Right kidney (tissue), 9 donors: ENCODE measurements around the gene OSBPL10.
"Not testable (repeated sequence)": the region's sequence is repeated elsewhere in the genome, so short reads cannot be mapped to it uniquely, and the experiment has no call there.

Source experiments
- DNase-seq: peaks from one replicate; pipeline ENCODE4 v3.0.0-alpha.2; 2016
- long read RNA-seq, 8 donors: transcript quantifications; one replicate each; lab custom pipeline, GENCODE V29; 2026

OSBPL10 gene, protein sequence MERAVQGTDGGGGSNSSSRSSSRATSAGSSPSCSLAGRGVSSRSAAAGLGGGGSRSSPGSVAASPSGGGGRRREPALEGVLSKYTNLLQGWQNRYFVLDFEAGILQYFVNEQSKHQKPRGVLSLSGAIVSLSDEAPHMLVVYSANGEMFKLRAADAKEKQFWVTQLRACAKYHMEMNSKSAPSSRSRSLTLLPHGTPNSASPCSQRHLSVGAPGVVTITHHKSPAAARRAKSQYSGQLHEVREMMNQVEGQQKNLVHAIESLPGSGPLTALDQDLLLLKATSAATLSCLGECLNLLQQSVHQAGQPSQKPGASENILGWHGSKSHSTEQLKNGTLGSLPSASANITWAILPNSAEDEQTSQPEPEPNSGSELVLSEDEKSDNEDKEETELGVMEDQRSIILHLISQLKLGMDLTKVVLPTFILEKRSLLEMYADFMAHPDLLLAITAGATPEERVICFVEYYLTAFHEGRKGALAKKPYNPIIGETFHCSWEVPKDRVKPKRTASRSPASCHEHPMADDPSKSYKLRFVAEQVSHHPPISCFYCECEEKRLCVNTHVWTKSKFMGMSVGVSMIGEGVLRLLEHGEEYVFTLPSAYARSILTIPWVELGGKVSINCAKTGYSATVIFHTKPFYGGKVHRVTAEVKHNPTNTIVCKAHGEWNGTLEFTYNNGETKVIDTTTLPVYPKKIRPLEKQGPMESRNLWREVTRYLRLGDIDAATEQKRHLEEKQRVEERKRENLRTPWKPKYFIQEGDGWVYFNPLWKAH
- long read RNA-seq, donor 1, full-length matches to known transcripts, result 3 of 3 reads
- long read RNA-seq, donor 1, partial matches to known transcripts, result 0 of 3 reads
- long read RNA-seq, donor 1, other reads (novel, unspliced or antisense), result 0 of 3 reads
- long read RNA-seq, donor 2, full-length matches to known transcripts, result 3 of 3 reads
- long read RNA-seq, donor 2, partial matches to known transcripts, result 0 of 3 reads
- long read RNA-seq, donor 2, other reads (novel, unspliced or antisense), result 0 of 3 reads
- long read RNA-seq, donor 3, result 0 reads
- long read RNA-seq, donor 4, partial matches to known transcripts, result 0 of 1 reads
- long read RNA-seq, donor 4, other reads (novel, unspliced or antisense), result 0 of 1 reads
- long read RNA-seq, donor 5, full-length matches to known transcripts, result 1 of 1 reads
- long read RNA-seq, donor 5, partial matches to known transcripts, result 0 of 1 reads
- long read RNA-seq, donor 5, other reads (novel, unspliced or antisense), result 0 of 1 reads
- long read RNA-seq, donor 6, partial matches to known transcripts, result 0 of 2 reads
- long read RNA-seq, donor 6, other reads (novel, unspliced or antisense), result 0 of 2 reads
- long read RNA-seq, donor 7, full-length matches to known transcripts, result 5 of 5 reads
- long read RNA-seq, donor 7, partial matches to known transcripts, result 0 of 5 reads
- long read RNA-seq, donor 7, other reads (novel, unspliced or antisense), result 0 of 5 reads
- long read RNA-seq, donor 8, full-length matches to known transcripts, result 5 of 5 reads
- long read RNA-seq, donor 8, partial matches to known transcripts, result 0 of 5 reads
- long read RNA-seq, donor 8, other reads (novel, unspliced or antisense), result 0 of 5 reads

DNA sequence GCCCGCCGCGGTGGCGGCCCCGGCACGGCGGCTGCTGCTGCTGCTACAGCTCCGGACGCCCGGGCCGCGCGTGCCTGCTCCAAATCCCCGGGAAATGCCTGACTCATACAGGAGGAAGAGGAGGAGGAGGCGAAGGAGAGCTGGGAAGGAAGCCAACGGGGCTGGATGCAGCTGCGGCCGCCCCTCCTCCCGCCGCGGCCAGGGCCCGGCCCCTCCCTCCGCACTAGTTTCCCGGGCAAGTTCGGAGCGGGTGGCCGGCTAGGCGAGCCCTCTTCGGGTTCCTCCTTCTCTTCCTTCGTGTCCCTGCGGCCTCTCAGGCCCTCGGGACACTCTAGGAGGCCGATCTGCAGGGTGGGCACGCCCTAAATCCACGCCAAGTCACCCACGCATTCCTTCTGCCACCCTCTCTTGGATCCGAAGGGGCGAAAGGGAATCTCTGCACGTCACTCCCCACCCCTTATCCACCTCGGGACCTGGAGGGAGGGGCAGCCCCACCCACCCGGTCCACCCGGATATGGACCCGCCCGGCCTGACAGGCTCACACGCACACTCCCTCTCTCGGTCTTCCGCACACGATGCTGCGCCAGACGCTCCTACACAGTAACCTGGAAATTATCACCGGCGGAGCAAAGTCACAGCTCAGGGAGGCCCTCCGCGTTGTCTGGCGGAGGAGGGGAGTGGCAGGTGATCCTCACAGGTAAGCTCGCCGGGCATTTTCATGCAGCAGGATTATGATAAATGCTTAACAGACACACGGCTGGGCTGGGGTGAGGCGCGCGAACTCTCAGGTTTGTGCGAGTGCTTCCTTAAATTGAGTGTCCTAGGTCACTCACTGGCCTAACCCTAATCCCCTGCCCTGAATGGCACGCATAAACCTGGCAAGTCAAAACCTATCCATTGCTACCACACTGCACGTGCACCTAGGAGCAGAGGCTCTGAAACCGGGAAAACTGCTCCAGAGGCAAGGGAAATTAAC, at the start of gene OSBPL10, which contains the start of gene ZNF860:
Gene OSBPL10 (minus strand): TSS at position 57 of the 976 bp plus-strand sequence. CDS start 83 bp downstream, outside the sequence.
Gene ZNF860 (plus strand): TSS at position 545 of the 976 bp plus-strand sequence. CDS start 7,330 bp downstream, outside the sequence.
- no peak for DNase-seq

DNA sequence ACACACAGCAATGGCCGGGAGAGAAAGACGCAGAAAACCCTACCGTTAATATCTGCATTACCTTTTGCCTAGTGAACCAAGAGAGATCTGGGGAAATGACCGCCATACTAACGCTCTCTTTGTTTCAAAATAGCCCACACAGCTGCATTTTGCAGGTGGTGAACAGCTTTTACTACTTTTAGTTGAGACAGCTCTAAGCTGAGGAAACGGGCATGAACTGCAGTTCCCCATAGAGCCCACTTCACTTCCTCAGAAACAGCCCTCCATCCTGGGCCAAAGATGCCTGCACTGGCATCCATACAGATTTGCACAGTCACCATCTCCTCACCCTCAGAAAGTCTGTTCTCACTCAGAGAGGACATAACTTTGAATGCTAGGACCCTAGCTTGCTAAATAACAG, 45.5 kb upstream of the OSBPL10 start:
- no peak for DNase-seq

DNA sequence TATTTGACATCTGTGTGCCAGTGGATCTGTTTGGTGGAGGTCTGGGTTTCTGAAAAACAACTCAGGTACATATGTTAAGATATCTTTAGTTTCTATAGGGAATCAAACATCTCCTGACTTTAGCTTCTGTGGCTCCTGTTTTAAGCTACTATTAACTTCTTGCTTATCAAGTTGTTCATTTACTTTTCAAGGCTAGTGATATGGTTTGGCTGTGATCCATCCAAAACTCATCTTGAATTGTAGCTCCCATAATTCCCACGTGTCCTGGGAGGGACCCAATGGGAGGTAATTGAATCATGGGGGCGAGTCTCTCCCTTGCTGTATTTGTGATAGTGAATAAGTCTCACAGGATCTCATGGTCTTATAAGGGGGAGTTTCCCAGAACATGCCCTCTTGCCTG, 41.9 kb upstream of the OSBPL10 start:
- no peak for DNase-seq

DNA sequence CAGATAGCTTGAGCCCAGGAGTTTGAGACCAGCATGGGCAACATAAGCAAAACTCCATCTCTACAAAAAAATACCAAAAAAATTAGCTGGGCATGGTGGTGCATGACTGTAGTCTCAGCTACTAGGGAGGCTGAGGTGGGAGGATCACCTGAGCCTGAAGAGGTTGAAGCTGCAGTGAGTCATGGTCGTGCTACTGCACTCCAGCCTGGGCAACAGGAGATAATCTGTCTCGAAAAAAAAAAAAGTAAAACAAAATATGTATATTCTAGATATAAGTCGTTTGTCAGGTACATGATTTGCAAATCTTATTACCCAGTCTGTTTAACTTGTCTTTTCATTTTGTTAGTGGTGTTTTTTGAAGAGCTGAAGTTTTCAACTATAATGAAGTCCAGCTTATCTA, 40.7 kb upstream of the OSBPL10 start:
- DNase-seq, result no peak

DNA sequence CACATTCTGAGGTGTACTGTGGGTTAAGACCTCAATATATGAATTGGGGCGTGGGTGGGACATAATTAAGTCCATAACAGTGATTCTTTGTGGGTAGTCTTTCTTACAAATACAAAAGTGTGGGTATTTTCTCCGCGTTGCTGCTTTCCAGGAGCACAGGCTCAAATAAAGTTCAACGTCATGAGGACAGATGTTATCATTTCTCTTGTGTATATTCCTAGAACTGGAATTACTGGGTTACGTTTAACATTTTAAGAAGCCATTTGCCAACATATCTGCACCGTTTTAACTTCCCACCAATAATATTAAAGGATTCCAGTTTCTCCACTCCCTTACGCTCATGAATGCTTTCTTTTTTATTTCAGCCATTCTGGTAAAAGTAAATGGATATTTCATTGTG, 40.1 kb upstream of the OSBPL10 start:
- no peak for DNase-seq

DNA sequence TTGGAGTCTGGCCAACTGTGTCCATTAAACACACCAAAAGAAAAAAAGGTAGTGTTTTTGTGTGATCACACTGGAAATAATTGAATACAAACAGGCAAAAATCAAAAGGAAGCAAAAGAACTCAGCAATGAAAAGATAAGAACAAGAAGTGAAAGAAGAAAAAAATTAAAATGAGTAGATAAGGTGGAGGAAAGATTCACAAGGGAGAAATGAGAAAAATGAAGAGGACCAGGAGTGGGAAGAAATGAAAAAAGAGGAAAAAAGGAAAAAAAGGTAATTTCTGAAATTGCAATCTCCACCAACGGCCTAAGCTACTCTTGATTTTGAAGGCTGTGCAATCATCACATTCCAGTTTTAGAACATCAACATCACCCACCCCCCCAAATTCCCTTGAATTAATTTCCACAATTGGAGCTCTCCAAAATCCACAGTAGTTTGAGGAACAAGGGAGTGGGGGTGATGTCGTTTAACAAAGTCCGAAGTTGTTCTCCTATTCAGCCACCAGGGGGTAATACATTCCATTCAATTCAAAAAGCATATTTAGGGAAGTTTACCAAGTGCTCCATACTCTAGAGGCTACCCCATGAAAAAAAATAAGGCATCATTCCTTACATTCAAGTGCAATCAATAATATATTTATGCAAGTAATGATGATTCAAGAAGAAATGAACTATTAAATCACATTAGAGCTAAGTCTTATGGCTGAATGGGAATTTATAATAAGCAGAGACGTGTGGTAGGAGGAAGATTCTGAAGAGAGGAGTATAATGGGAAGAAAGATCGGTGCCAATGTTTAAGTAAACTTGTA, 37.9 kb upstream of the OSBPL10 start:
- peak; percentile 21 for DNase-seq

DNA sequence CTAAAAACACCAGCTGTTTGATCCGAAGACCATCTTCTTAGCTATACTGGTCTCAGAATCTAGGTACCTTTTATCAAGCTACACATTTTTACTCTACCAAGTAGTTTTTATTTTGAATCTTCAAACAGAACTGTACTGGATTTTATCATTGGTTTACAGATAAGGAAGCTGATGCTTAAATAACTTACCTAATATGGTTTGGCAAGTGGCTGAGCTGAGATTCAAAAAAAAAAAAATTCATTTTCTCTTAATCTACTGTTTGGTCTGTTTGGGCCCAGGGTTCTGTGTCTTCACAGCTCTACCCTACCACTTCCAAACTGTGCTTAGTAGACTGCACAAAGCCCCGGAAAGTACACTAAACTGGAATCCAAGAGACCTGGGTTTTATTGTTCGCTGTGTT, 36.2 kb upstream of the OSBPL10 start:
- DNase-seq, result no peak

DNA sequence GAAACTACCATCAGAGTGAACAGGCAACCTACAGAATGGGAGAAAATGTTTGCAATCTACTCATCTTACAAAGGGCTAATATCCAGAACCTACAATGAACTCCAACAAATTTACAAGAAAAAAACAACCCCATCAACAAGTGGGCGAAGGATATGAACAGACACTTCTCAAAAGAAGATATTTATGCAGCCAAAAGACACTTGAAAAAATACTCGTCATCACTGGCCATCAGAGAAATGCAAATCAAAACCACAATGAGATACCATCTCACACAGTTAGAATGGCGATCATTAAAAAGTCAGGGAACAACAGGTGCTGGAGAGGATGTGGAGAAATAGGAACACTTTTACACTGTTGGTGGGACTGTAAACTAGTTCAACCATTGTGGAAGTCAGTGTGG, 34.6 kb upstream of the OSBPL10 start:
- not testable (repeated sequence) for DNase-seq

DNA sequence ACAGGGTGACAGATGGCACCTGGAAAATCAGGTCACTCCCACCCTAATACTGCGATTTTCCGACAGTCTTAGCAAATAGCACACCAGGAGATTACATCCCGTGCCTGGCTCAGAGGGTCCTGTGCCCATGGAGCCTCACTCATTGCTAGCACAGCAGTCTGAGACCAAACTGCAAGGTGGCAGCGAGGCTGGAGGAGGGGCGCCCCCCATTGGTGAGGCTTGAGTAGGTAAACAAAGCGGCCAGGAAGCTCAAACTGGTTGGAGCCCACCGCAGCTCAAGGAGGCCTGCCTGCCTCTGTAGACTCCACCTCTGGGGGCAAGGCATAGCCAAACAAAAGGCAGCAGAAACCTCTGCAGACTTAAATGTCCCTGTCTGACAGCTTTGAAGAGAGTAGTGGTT, 29.6 kb upstream of the OSBPL10 start:
- DNase-seq, result not testable (repeated sequence)

DNA sequence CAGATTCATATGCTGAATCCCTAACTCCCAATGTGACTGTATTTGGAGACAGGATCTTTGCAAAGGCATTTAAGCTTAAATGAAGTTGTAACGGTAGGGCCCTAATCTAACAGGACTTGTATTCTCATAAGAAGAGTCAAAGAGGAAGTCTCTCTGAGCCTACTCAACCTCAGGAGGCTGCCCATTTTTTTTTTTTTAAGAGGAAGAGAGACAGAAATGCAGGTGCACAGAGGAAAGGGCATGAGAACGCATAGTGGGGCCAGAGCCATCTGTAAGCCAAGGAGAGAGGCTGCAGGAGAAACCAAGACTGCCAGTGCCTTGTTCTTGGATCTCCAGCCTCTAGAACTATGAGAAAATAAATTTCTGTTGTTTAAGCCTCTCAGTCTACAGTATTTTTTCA, 28.9 kb upstream of the OSBPL10 start:
- DNase-seq, result no peak

DNA sequence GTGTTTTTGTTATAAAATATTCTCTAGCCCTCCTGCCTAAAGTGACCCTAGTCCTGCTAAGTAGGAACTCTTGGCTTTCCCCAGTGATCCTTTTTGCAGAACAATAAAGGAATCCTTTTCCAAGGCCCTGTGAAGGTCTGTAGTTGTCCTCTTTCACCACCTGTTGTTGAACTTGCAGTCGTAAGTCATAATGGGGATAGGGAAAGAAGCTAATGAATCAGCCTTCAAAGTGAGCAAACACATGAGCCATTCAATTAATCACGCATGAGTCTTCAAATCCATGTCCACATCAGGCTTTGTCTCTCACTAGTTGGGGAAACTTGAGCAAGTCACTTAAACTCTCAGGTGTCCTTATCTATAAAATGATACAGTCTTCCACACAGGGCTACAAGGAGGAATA, 28.0 kb upstream of the OSBPL10 start:
- no peak for DNase-seq

DNA sequence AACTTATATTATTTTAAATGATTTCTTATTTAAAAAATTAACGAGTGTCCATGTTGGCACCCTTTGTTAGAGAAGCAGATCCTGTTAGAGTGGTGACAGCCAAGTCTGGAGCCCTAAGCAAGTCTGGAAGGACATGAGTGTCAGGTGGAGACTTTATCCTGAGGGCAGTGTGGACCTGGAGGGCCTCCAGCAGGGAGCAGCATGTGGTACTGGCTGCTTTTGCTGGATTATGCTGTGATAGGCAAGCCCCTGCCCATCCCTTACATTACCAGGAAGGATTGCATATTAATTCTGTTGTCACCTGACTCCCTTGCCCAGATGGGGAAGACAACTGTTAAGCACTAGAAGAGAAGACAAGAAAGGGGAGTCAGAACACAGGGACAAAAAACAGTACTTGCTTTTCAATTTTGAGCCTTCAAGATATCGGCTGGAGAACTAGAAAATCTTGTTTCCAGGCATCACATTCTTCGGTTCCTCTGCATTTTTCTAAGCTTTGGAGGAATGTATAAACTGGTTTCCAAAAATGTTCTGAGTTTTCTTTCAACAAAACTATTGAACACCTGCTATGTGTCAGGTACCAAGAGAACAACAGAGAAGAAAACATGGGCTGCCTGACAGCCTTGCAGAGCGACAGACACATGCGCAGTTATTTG, 23.2 kb upstream of the OSBPL10 start:
- DNase-seq, result no peak

DNA sequence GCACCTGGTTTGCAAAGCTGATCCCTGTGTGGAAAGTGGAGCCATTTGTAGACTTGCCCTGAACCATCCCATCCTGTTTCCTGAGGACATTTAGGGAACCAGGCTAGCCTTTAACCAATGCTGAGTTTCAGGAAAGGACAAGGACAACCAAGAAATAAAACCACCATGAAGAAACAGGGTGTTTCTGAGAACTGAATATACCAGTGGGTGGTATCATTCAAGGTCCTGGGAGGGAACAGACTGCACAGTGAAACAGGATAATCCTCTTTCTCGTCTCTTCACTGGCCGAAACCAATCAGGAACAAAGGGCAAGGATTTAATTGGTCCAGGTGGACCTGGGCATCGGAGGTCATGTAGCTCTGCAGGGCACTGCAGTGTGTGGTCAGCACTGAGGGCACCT, 22.3 kb upstream of the OSBPL10 start:
- DNase-seq, result no peak

DNA sequence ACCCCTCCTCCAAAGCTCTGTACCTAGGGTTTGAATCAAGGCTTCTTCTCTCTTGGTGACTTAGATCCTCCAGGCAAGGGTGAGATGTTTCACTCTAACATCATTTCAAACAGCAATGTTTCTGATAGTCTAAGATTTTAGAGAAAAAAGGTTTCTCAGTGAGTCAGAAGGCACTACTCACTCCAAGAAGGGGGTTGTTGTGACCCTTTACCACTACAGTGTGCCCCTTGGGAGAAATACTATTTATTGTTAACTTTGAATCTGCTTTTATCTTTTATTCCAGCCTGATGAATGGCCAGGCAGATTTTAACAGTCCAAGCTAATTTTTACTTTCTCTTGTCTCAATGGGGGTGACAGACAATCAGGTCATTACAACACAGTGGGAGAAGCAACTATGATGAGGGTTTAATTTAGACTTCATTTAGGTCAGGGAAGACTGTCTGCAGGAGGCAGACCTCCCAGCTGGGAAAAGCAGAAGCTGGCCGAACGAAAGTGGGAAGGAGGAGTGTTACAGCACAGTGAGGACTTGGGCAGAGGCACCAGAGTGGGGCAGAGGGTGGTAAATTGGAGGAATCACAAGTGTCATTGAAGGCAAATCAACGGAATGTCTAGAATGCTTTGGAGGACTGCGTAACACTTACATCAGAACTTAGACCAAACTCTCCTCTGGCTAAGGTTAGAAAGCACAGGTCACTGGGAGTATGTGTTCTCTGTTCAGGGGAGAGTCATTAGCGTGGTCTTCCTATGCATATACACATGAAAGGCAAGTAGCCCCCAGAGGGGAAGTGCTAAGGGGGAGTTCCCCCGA, 21.7 kb upstream of the OSBPL10 start:
- DNase-seq, result no peak

DNA sequence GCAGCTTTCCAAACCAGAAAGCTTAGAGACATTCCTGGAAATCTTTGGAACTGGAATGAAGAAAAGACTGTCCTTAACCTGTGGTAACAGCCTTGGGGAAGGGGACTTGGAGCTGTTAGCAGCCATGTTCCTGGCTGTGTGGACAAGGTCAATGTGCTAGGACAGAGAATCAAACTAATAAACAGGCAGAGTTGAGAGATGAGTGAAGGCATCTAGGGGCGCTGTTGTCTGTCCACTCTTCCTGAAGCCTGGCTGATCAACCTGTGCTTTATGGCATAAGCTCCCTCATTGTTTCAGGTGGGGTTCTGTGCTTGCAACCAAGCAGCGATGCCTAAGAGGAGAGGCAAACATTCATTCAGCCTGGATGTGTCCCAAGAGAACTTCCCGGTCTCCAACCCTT, 19.8 kb upstream of the OSBPL10 start:
- no peak for DNase-seq

DNA sequence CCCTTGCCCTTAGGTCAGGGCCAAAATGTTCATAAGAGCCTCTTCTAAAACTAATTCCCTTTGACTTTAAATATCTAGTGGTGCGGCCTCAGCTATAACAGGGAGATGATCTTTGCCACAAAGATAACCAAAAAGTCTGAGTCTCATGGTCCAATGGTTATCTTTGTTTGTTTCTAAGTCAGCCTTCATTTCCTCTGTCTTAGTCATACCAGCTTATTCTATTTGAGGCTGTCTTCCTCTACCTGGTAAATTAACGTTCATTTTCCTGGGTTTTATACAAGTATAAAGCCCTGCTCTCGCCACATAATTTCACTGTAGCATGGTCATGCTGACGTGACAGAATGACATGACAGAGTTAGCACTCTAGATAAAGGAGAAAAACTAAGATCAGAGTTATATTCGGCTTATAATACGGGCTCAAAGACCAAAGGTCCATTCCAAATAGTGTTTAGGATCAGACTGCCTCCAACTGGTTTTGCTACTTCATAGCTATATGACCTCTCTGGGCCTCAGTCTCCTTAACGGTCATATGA, 18.9 kb upstream of the OSBPL10 start:
- DNase-seq, result no peak

DNA sequence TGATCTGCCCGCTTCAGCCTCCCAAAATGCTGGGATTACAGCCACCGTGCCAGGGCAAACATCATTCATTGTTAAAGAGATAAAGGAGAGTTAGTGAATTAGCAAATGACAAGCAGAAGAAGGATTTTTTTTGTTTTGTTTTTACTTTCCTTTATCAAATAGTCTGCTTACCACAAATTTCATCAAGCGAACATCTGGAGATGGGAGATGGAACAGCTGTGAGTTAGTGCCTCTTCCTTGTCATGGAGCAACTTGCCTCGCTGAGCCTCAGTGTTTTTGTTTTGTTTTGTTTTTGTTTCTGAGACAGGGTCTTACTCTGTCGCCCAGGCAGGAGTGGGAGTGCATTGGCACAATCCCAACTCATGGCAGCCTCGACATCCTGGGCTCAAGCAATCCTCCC, 16.4 kb upstream of the OSBPL10 start:
- DNase-seq, result no peak

DNA sequence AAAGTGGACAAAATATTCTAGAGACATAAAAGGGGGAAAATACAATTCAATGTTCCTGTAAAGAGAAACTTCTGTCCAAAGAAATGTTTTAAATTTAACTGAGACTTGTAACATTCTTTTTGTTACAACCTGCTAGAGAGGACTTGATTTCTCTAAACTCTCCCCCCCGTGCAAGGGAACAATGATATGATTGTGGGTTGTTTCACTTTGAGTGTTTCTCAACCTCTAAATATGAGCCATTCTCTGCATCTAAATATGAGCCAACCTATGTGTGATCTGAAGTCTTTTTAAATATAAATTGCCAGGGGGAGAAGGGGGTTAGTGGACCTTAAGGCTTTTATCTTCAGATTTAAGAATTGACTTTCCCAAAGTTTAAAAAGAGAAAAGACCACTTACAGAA, 15.1 kb upstream of the OSBPL10 start:
- no peak for DNase-seq
